Activated B cell treated with CpG ODN at 0.5 μM for 24 hours (primary cell): ENCODE data around the gene CD300LF. TPM values are rescaled to one million over a fixed set of nuclear protein-coding genes. Genes with fewer than 3 reads are reported as not detected.

Experiments
- ATAC-seq: fragments of 200-7000 bp; cut with Tn5 transposase; one replicate; pipeline ENCODE4 v1.10.0; 2021; ENCODE audit warnings: low read depth, mild to moderate bottlenecking, moderate library complexity
- CTCF ChIA-PET: fragments of 350-600 bp; sonication (Branson Sonifier 250); formaldehyde crosslinking; loops from one replicate; lab custom pipeline; 2021; ENCODE audit warnings: antibody characterized with exemption; lab: Charles Lee
- POLR2A ChIA-PET: fragments of 350-600 bp; sonication (Branson Sonifier 250); formaldehyde crosslinking; loops from one replicate; lab custom pipeline; 2021; ENCODE audit warnings: antibody characterized with exemption; lab: Charles Lee
- DNase-seq: peaks from one replicate; pipeline ENCODE4 v3.0.0; 2022
- H3K27ac Mint-ChIP-seq: one replicate; pipeline ENCODE4 v1.8.0; 2020; ENCODE audit warnings: mixed read lengths
- H3K27me3 Mint-ChIP-seq: one replicate; pipeline ENCODE4 v1.8.0; 2021; ENCODE audit warnings: mixed read lengths
- H3K36me3 Mint-ChIP-seq: one replicate; pipeline ENCODE4 v1.8.0; 2021; ENCODE audit warnings: low read depth, mixed read lengths
- H3K4me1 Mint-ChIP-seq: one replicate; pipeline ENCODE4 v1.8.0; 2021; ENCODE audit warnings: mixed read lengths
- H3K4me3 Mint-ChIP-seq: one replicate; pipeline ENCODE4 v1.8.0; 2020; ENCODE audit warnings: mild to moderate bottlenecking, mixed read lengths
- H3K9me3 Mint-ChIP-seq: one replicate; pipeline ENCODE4 v1.8.0; 2020; ENCODE audit warnings: mixed read lengths
- CTCF ChIP-seq: fragments of 200-600 bp; IDR thresholded peaks from one replicate; pipeline ENCODE4 v1.8.0; 2022; ENCODE audit warnings: antibody characterized with exemption, mild to moderate bottlenecking
- intact Hi-C: fragments of 100-400 bp; cut with micrococcal nuclease; formaldehyde crosslinking; loops from one replicate; pipeline ENCODE4 v1.15.1; 2024
- total RNA-seq: library from RNA; stranded (reverse); gene quantifications from 2 replicates; pipeline ENCODE4 v1.2.3, GENCODE V29; 2022

The CD300LF gene
- total RNA-seq, 1 donor from 2014 or later, result 0.33 TPM

- Mint-ChIP-seq H3K36me3 (no peaks in the 10 kb centered on the region), H3K27ac (peak overlapping the region; percentile 88), H3K9me3 (no peaks in the 10 kb centered on the region), H3K4me1 (peaks cover 65% of the 10 kb centered on the region), H3K4me3 (peak overlapping the region; percentile 85), H3K27me3 (no peaks in the 10 kb centered on the region)
- ChIA-PET CTCF (interaction anchor here (0.6 to 6.5 kb wide), 14 partner anchors 8 to 359 kb away, joined by 3 to 187 read pairs (median 8); partner anchors contain the start of genes CD300H and NAT9), POLR2A (interaction anchor here (0.5 to 4.7 kb wide), 11 partner anchors 10 to 1328 kb away, joined by 3 to 76 read pairs (median 4); partner anchors contain the start of genes FDXR, MRPL58, NAT9 and NHERF1)
- peak; percentile 44 for DNase-seq
- TF ChIP-seq CTCF, result no peak
- ATAC-seq, result peak; percentile 44
- intact Hi-C loops, result loop anchor here (10.0 kb wide), 1 partner anchor 304 kb away; the partner anchor contains the start of gene GPRC5C
Measured at GRCh38 chr17:74738051-74738996, 25.6 kb upstream of the CD300LF start.

GRCh38 chr17:74737299-74738050 is 24.8 kb upstream of the CD300LF start:
- no peaks in the 10 kb centered on the region for H3K9me3 Mint-ChIP-seq
- peak overlapping the region; percentile 88 for H3K27ac Mint-ChIP-seq
- peaks cover 56% of the 10 kb centered on the region for H3K4me1 Mint-ChIP-seq
- H3K36me3 Mint-ChIP-seq, result no peaks in the 10 kb centered on the region
- CTCF ChIA-PET, result interaction anchor here (0.8 to 6.5 kb wide), 17 partner anchors 9 to 357 kb away, joined by 3 to 187 read pairs (median 7); partner anchors contain the start of genes CD300H and NAT9
- H3K27me3 Mint-ChIP-seq, result no peaks in the 10 kb centered on the region
- TF ChIP-seq CTCF, result no peak
- POLR2A ChIA-PET, result interaction anchor here (0.6 to 4.7 kb wide), 16 partner anchors 11 to 1329 kb away, joined by 3 to 76 read pairs (median 4); partner anchors contain the start of genes FDXR, MRPL58, NAT9 and NHERF1
- DNase-seq (peak; percentile 45), ATAC-seq (peak; percentile 1)
- intact Hi-C loops, result loop anchor here (2.0 to 10.0 kb wide), 2 partner anchors 49 to 303 kb away; partner anchors contain the start of gene GPRC5C
- peak overlapping the region; percentile 85 for H3K4me3 Mint-ChIP-seq

GRCh38 chr17:74736513-74737298 is 24.0 kb upstream of the CD300LF start, which contains the start of gene RAB37:
TSS of gene RAB37 (plus strand) at chr17:74737256. CDS start at chr17:74737273, 17 bp downstream.
- TF ChIP-seq CTCF, result no peak
- Mint-ChIP-seq H3K4me1 (peaks cover 49% of the 10 kb centered on the region), H3K36me3 (no peaks in the 10 kb centered on the region), H3K4me3 (peak within 1 kb of the TSS; percentile 85), H3K9me3 (no peaks in the 10 kb centered on the region), H3K27ac (peak within 1 kb of the TSS; percentile 88), H3K27me3 (no peaks in the 10 kb centered on the region)
- intact Hi-C loops, result loop anchor here (1.0 to 10.0 kb wide), 4 partner anchors 48 to 302 kb away; partner anchors contain the start of gene GPRC5C
- ATAC-seq, result peak; percentile 73
- ChIA-PET POLR2A (interaction anchor here (0.5 to 4.7 kb wide), 23 partner anchors 11 to 579 kb away, joined by 3 to 76 read pairs (median 3); partner anchors contain the start of genes CD300LF, FDXR, MRPL58 and NHERF1), CTCF (interaction anchor here (0.6 to 6.5 kb wide), 24 partner anchors 10 to 357 kb away, joined by 3 to 187 read pairs (median 6); partner anchors contain the start of genes CD300H, CD300LF and NAT9)
- peak; percentile 74 for DNase-seq

- ATAC-seq (no peak), DNase-seq (no peak)
- H3K36me3 Mint-ChIP-seq, result no peaks in the 10 kb centered on the region
- H3K9me3 Mint-ChIP-seq, result no peaks in the 10 kb centered on the region
- POLR2A ChIA-PET, result interaction anchor here (0.9 to 4.7 kb wide), 2 partner anchors 14 to 70 kb away, joined by 3 to 76 read pairs; partner anchors contain the start of gene NHERF1
- H3K4me1 Mint-ChIP-seq, result peaks cover 40% of the 10 kb centered on the region
- H3K4me3 Mint-ChIP-seq, result no peak overlapping the region
- no peak for TF ChIP-seq CTCF
- intact Hi-C loops, result loop anchor here (10.0 kb wide), 1 partner anchor 299 kb away; the partner anchor contains the start of gene GPRC5C
- CTCF ChIA-PET, result interaction anchor here (0.6 to 6.5 kb wide), 2 partner anchors 10 to 77 kb away, joined by 3 to 187 read pairs; no protein-coding TSS in a partner anchor
- H3K27me3 Mint-ChIP-seq, result no peaks in the 10 kb centered on the region
- peak overlapping the region; percentile 5 for H3K27ac Mint-ChIP-seq
Measured at GRCh38 chr17:74734256-74734655, 21.5 kb upstream of the CD300LF start.
